ENCODE data around the gene PRPH2. TPM values are rescaled to one million over a fixed set of nuclear protein-coding genes. Genes with fewer than 3 reads are reported as not detected.
"Not testable (repeated sequence)": the region's sequence is repeated elsewhere in the genome, so short reads cannot be mapped to it uniquely, and the experiment has no call there.

The PRPH2 gene
- total RNA-seq, 1 experiment from 2014 or later, result not detected

GRCh38 chr6:42745640-42746462, 23.5 kb upstream of the PRPH2 start, which contains the start of gene TBCC:
Gene TBCC, minus strand, starts transcription at chr6:42746103. Its CDS starts 30 bp downstream, at chr6:42746073.
- peak within 1 kb of the TSS; percentile 74 for H3K4me3 ChIP-seq
- no peaks in the 10 kb centered on the region for H3K9me3 ChIP-seq
- no peaks in the 10 kb centered on the region for H3K27me3 ChIP-seq
- H3K36me3 ChIP-seq, result peaks cover 5% of the 10 kb centered on the region; the same call in 1 of the 2 replicates
- DNase-seq, result peak; percentile 90

- Histone ChIP-seq H3K27me3 (no peaks in the 10 kb centered on the region), H3K36me3 (peaks cover 5% of the 10 kb centered on the region; the same call in 1 of the 2 replicates), H3K9me3 (no peaks in the 10 kb centered on the region), H3K4me3 (peak overlapping the region; percentile 74)
- no peak for DNase-seq
These were observed 22.8 kb upstream of the PRPH2 start for GRCh38 chr6:42745083-42745639.

GRCh38 chr6:42744351-42744893, 22.0 kb upstream of the PRPH2 start:
- H3K9me3 ChIP-seq, result no peaks in the 10 kb centered on the region

GRCh38 chr6:42742116-42742894, 19.9 kb upstream of the PRPH2 start:
- Histone ChIP-seq H3K9me3 (no peaks in the 10 kb centered on the region), H3K36me3 (peaks cover 5% of the 10 kb centered on the region; the same call in 1 of the 2 replicates), H3K27me3 (no peaks in the 10 kb centered on the region), H3K4me3 (no peak overlapping the region)
- no peak for DNase-seq

More at GRCh38 chr6:42744351-42744893, 22.0 kb upstream of the PRPH2 start:
- peaks cover 5% of the 10 kb centered on the region; the same call in 1 of the 2 replicates for H3K36me3 ChIP-seq
- no peak for DNase-seq
- H3K4me3 ChIP-seq, result peak overlapping the region; percentile 74
- no peaks in the 10 kb centered on the region for H3K27me3 ChIP-seq

- Histone ChIP-seq H3K36me3 (peaks cover 5% of the 10 kb centered on the region; the same call in 1 of the 2 replicates), H3K27me3 (no peaks in the 10 kb centered on the region), H3K9me3 (no peaks in the 10 kb centered on the region), H3K4me3 (no peak overlapping the region)
- no peak for DNase-seq
These were observed 18.3 kb upstream of the PRPH2 start for GRCh38 chr6:42740725-42741124.

GRCh38 chr6:42735976-42736375, 13.6 kb upstream of the PRPH2 start:
- H3K4me3 ChIP-seq, result no peak overlapping the region
- H3K27me3 ChIP-seq, result no peaks in the 10 kb centered on the region
- no peaks in the 10 kb centered on the region for H3K36me3 ChIP-seq
- H3K9me3 ChIP-seq, result no peaks in the 10 kb centered on the region
- DNase-seq, result no peak

- H3K27me3 ChIP-seq, H3K9me3 ChIP-seq, H3K4me3 ChIP-seq, DNase-seq, H3K36me3 ChIP-seq: not testable (repeated sequence)
These were observed 11.6 kb upstream of the PRPH2 start for GRCh38 chr6:42733867-42734481.

- no peaks in the 10 kb centered on the region for H3K27me3 ChIP-seq
- no peak overlapping the region for H3K4me3 ChIP-seq
- H3K9me3 ChIP-seq, result no peaks in the 10 kb centered on the region
- no peaks in the 10 kb centered on the region for H3K36me3 ChIP-seq
- peak; percentile 13 for DNase-seq
These were observed 7.3 kb upstream of the PRPH2 start for GRCh38 chr6:42729731-42730130.

- no peak for DNase-seq
- H3K4me3 ChIP-seq, result no peak overlapping the region
- H3K9me3 ChIP-seq, result no peaks in the 10 kb centered on the region
- H3K27me3 ChIP-seq, result no peaks in the 10 kb centered on the region
- no peaks in the 10 kb centered on the region for H3K36me3 ChIP-seq
These were observed 5.2 kb upstream of the PRPH2 start for GRCh38 chr6:42727627-42728026.

- no peaks in the 10 kb centered on the region for H3K27me3 ChIP-seq
- no peaks in the 10 kb centered on the region for H3K36me3 ChIP-seq
- no peak for DNase-seq
- no peaks in the 10 kb centered on the region for H3K9me3 ChIP-seq
- H3K4me3 ChIP-seq, result no peak overlapping the region
These were observed 4.8 kb upstream of the PRPH2 start for GRCh38 chr6:42727087-42727611.

- H3K27me3 ChIP-seq, result no peaks in the 10 kb centered on the region
- no peaks in the 10 kb centered on the region for H3K36me3 ChIP-seq
- DNase-seq, result peak; percentile 59
- H3K4me3 ChIP-seq, result no peak overlapping the region
- H3K9me3 ChIP-seq, result no peaks in the 10 kb centered on the region
These were observed 4.2 kb upstream of the PRPH2 start for GRCh38 chr6:42726485-42727086.

GRCh38 chr6:42726026-42726425, 3.6 kb upstream of the PRPH2 start:
- DNase-seq, result no peak
- no peaks in the 10 kb centered on the region for H3K27me3 ChIP-seq
- no peaks in the 10 kb centered on the region for H3K9me3 ChIP-seq
- no peaks in the 10 kb centered on the region for H3K36me3 ChIP-seq
- no peak overlapping the region for H3K4me3 ChIP-seq

- Histone ChIP-seq H3K4me3 (no peak overlapping the region), H3K27me3 (no peaks in the 10 kb centered on the region), H3K36me3 (no peaks in the 10 kb centered on the region), H3K9me3 (no peaks in the 10 kb centered on the region)
- no peak for DNase-seq
These were observed 2.4 kb upstream of the PRPH2 start for GRCh38 chr6:42724825-42725224.

- no peaks in the 10 kb centered on the region for H3K27me3 ChIP-seq
- peak; percentile 17 for DNase-seq
- no peak overlapping the region for H3K4me3 ChIP-seq
- H3K36me3 ChIP-seq, result no peaks in the 10 kb centered on the region
- no peaks in the 10 kb centered on the region for H3K9me3 ChIP-seq
These were observed 1.7 kb downstream of the PRPH2 start for GRCh38 chr6:42720739-42721138.

GRCh38 chr6:42715871-42716270, 6.5 kb downstream of the PRPH2 start:
- no peak overlapping the region for H3K4me3 ChIP-seq
- H3K36me3 ChIP-seq, result no peaks in the 10 kb centered on the region
- no peaks in the 10 kb centered on the region for H3K27me3 ChIP-seq
- H3K9me3 ChIP-seq, result peaks cover 2% of the 10 kb centered on the region; the same call in 1 of the 2 replicates
- DNase-seq, result no peak
